Right lobe of liver (tissue), 4 donors: ENCODE data around the gene TCF12.

Experiments used
- CTCF ChIP-seq, 4 donors: fragments of 200-600 bp in 3 of 4; fragments of 450-650 bp in 1 of 4; IDR thresholded peaks; one replicate each; pipeline versions ENCODE4 v1.5.1 to v1.8.0; 2016 to 2022; ENCODE audit warnings: antibody characterized with exemption in 4 of 4, mild to moderate bottlenecking in 2 of 4
- POLR2A ChIP-seq: fragments of 450-650 bp; IDR thresholded peaks from one replicate; pipeline ENCODE4 v1.6.1; 2017; ENCODE audit warnings: antibody characterized with exemption, mild to moderate bottlenecking
- donor health status: DM: no; HTN: no; CAD: no.
- donor health status: DM: no; HTN: no; CAD: no.
- donor health status: DM: no; HTN: yes; CAD: no.

GRCh38 chr15:57112178-57112577, 193.7 kb downstream of the TCF12 start:
- TF ChIP-seq POLR2A (no peak), CTCF (IDR thresholded peaks at IDR 0.05) (no peak)
